Upper lobe of right lung (tissue), 1 donor: ENCODE results near the gene PRH1. TPM values are rescaled to one million over a fixed set of nuclear protein-coding genes. Genes with fewer than 3 reads are reported as not detected.

ENCODE experiments used
- ATAC-seq: fragments of 200-7000 bp; cut with Tn5 transposase; one replicate; pipeline ENCODE4 v1.9.1; 2020; ENCODE audit warnings: mild to moderate bottlenecking, moderate library complexity
- DNase-seq: peaks from one replicate; pipeline ENCODE4 v3.0.0-alpha.2; 2020
- H3K27ac ChIP-seq: fragments of 200-600 bp; one replicate; pipeline ENCODE4 v1.8.0; 2022
- H3K27me3 ChIP-seq: fragments of 200-600 bp; one replicate; pipeline ENCODE4 v1.8.0; 2022; ENCODE audit warnings: mild to moderate bottlenecking
- H3K36me3 ChIP-seq: fragments of 200-600 bp; one replicate; pipeline ENCODE4 v1.8.0; 2022
- H3K4me1 ChIP-seq: fragments of 200-600 bp; one replicate; pipeline ENCODE4 v1.8.0; 2022
- H3K4me3 ChIP-seq: fragments of 200-600 bp; one replicate; pipeline ENCODE4 v1.8.0; 2022; ENCODE audit warnings: mild to moderate bottlenecking
- H3K9me3 ChIP-seq: fragments of 200-600 bp; one replicate; pipeline ENCODE4 v1.8.0; 2022
- CTCF ChIP-seq: fragments of 200-600 bp; IDR thresholded peaks from one replicate; pipeline ENCODE4 v1.8.0; 2022; ENCODE audit warnings: antibody characterized with exemption
- intact Hi-C: fragments of 100-400 bp; cut with DNase I; formaldehyde crosslinking; loops from one replicate; pipeline ENCODE4 v1.11.0; 2022
- total RNA-seq: library from RNA; stranded (reverse); fragmentation: NEBNext Ultra II Directional; extraction: Animal tissue kit (Norgen Biotek cat#: 25700); gene quantifications from one replicate; pipeline ENCODE4 v1.2.1, GENCODE V29; 2021
- donor health status: DM: no; HTN: yes; CAD: no; lungs with severe emphysema.

PRH1 gene
- total RNA-seq, 1 donor from 2014 or later, result 7.8 TPM

GRCh38 chr12:10838461-10838860 is 45.6 kb downstream of the PRH1 start:
- no peak for ATAC-seq
- Histone ChIP-seq H3K36me3 (no peaks in the 10 kb centered on the region), H3K4me3 (no peak overlapping the region), H3K9me3 (no peaks in the 10 kb centered on the region), H3K27me3 (no peaks in the 10 kb centered on the region), H3K4me1 (no peaks in the 10 kb centered on the region), H3K27ac (no peak overlapping the region)
- no peak for DNase-seq
- TF ChIP-seq CTCF, result no peak
- intact Hi-C loops, result no loop called here

Other genes starting within 250 kb of the PRH1 start
- gene STYK1, start 210.2 kb downstream of the PRH1 start, total RNA-seq, result 0.93 TPM
- 292 TPM for gene YBX3, start 160.9 kb downstream of the PRH1 start, total RNA-seq
- gene TAS2R7, start 81.6 kb downstream of the PRH1 start, total RNA-seq, result not detected
- not detected for gene TAS2R8, start 77.0 kb downstream of the PRH1 start, total RNA-seq
- not detected for gene TAS2R9, start 74.1 kb downstream of the PRH1 start, total RNA-seq
- gene TAS2R10, start 57.9 kb downstream of the PRH1 start, total RNA-seq, result not detected
- 1.7 TPM for gene PRR4, start 34.8 kb downstream of the PRH1 start, total RNA-seq
- 1.3 TPM for gene TAS2R13, start 25.3 kb upstream of the PRH1 start, total RNA-seq
- not detected for gene PRH2, start 45.0 kb upstream of the PRH1 start, total RNA-seq
- 2.5 TPM for gene TAS2R14, start 55.0 kb upstream of the PRH1 start, total RNA-seq
- 0.55 TPM for gene TAS2R50, start 102.7 kb upstream of the PRH1 start, total RNA-seq
- 1.2 TPM for gene TAS2R20, start 114.0 kb upstream of the PRH1 start, total RNA-seq
- 3.2 TPM for gene TAS2R19, start 138.4 kb upstream of the PRH1 start, total RNA-seq
- gene TAS2R31, start 147.2 kb upstream of the PRH1 start, total RNA-seq, result 3.0 TPM
- gene TAS2R46, start 178.0 kb upstream of the PRH1 start, total RNA-seq, result 1.3 TPM
- gene TAS2R43, start 208.1 kb upstream of the PRH1 start, total RNA-seq, result not detected